EL (cell line): Measurements from ENCODE around the gene STAT5B.
"Not testable (repeated sequence)": the region's sequence is repeated elsewhere in the genome, so short reads cannot be mapped to it uniquely, and the experiment has no call there.

ENCODE experiments used
- DNase-seq: peaks from one replicate; pipeline ENCODE4 v3.0.0-alpha.2; 2016

STAT5B gene

GRCh38 chr17:42227849-42228700 lies 48.1 kb downstream of the STAT5B start:
- DNase-seq, result peak; percentile 16

GRCh38 chr17:42225646-42226045 lies 50.5 kb downstream of the STAT5B start:
- no peak for DNase-seq

GRCh38 chr17:42224651-42225050 lies 51.5 kb downstream of the STAT5B start:
- DNase-seq, result no peak

- peak; percentile 61 for DNase-seq
Measured at GRCh38 chr17:42221886-42222745, 54.1 kb downstream of the STAT5B start.

- not testable (repeated sequence) for DNase-seq
Measured at GRCh38 chr17:42219280-42219679, 56.9 kb downstream of the STAT5B start.

- DNase-seq, result no peak
Measured at GRCh38 chr17:42214156-42214555, 62.0 kb downstream of the STAT5B start.

- DNase-seq, result no peak
Measured at GRCh38 chr17:42212382-42212781, 63.8 kb downstream of the STAT5B start.

GRCh38 chr17:42211921-42212341 lies 64.3 kb downstream of the STAT5B start:
- DNase-seq, result not testable (repeated sequence)

- DNase-seq, result no peak
Measured at GRCh38 chr17:42210046-42210445, 66.1 kb downstream of the STAT5B start.

- not testable (repeated sequence) for DNase-seq
Measured at GRCh38 chr17:42206153-42206612, 70.0 kb downstream of the STAT5B start.

- DNase-seq, result no peak
Measured at GRCh38 chr17:42203354-42203753, 72.8 kb downstream of the STAT5B start.

- DNase-seq, result no peak
Measured at GRCh38 chr17:42202696-42203095, 73.5 kb downstream of the STAT5B start.

- DNase-seq, result no peak
Measured at GRCh38 chr17:42202159-42202558, 74.0 kb downstream of the STAT5B start.

GRCh38 chr17:42201458-42201772 lies 74.8 kb downstream of the STAT5B start:
- DNase-seq, result no peak

- no peak for DNase-seq
Measured at GRCh38 chr17:42200706-42201457, 75.3 kb downstream of the STAT5B start.

- no peak for DNase-seq
Measured at GRCh38 chr17:42199416-42200011, 76.7 kb downstream of the STAT5B start.

GRCh38 chr17:42198897-42199296 lies 77.3 kb downstream of the STAT5B start:
- no peak for DNase-seq

GRCh38 chr17:42197564-42198156 lies 78.5 kb downstream of the STAT5B start:
- no peak for DNase-seq

- DNase-seq, result peak; percentile 78
Measured at GRCh38 chr17:42193969-42194899, 82.0 kb downstream of the STAT5B start, which contains the start of gene GHDC. TSS of gene GHDC (minus strand) at chr17:42194494. CDS start at chr17:42193581, 913 bp downstream.

GRCh38 chr17:42193216-42193968 lies 82.8 kb downstream of the STAT5B start:
- no peak for DNase-seq
